Endodermal cell (in vitro differentiated cells): ENCODE results near the gene UBC. TPM values are rescaled to one million over a fixed set of nuclear protein-coding genes. Genes with fewer than 3 reads are reported as not detected.
A peak's percentile ranks its signal among the peaks of the same experiment; 100 is the strongest.
"Not testable (repeated sequence)": the region's sequence is repeated elsewhere in the genome, so short reads cannot be mapped to it uniquely, and the experiment has no call there.

Experiments used
- DNase-seq: peaks from one replicate; pipeline ENCODE4 v3.0.0-alpha.2; 2017
- H3K27ac ChIP-seq: 2 replicates; pipeline ENCODE4 v1.5.1; 2013; ENCODE audit warnings: mild to moderate bottlenecking, low read depth, low read length, moderate library complexity
- H3K27me3 ChIP-seq: 2 replicates; pipeline ENCODE4 v1.6.1; 2013; ENCODE audit warnings: mild to moderate bottlenecking, low read length, moderate library complexity; ENCODE audit not compliant: insufficient read depth, control insufficient read depth, poor library complexity, severe bottlenecking
- H3K36me3 ChIP-seq: 2 replicates; pipeline ENCODE4 v1.7.0; 2013; ENCODE audit warnings: mild to moderate bottlenecking, low read length, moderate library complexity; ENCODE audit not compliant: control insufficient read depth, insufficient read depth
- H3K4me1 ChIP-seq: one replicate; pipeline ENCODE4 v1.7.0; 2013; ENCODE audit warnings: low read length; ENCODE audit not compliant: control insufficient read depth, insufficient read depth
- H3K4me3 ChIP-seq: 2 replicates; pipeline ENCODE4 v1.5.1; 2013; ENCODE audit warnings: mild to moderate bottlenecking, low read length, moderate library complexity
- H3K9ac ChIP-seq: 2 replicates; pipeline ENCODE4 v1.6.1; 2013; ENCODE audit warnings: mild to moderate bottlenecking, low read length, moderate library complexity; ENCODE audit not compliant: poor library complexity, severe bottlenecking; ENCODE audit errors: extremely low read depth
- H3K9me3 ChIP-seq: 2 replicates; pipeline ENCODE4 v1.6.1; 2013; ENCODE audit warnings: mild to moderate bottlenecking, low read length, moderate library complexity; ENCODE audit not compliant: control insufficient read depth
- H3K27ac Mint-ChIP-seq: 2 replicates; pipeline ENCODE4 v1.8.0; 2020; ENCODE audit warnings: mixed read lengths
- H3K27me3 Mint-ChIP-seq: 2 replicates; pipeline ENCODE4 v1.8.0; 2021; ENCODE audit warnings: mild to moderate bottlenecking, mixed read lengths; ENCODE audit not compliant: insufficient read depth
- H3K36me3 Mint-ChIP-seq: 2 replicates; pipeline ENCODE4 v1.8.0; 2020; ENCODE audit warnings: low read depth, mixed read lengths
- H3K4me1 Mint-ChIP-seq: 2 replicates; pipeline ENCODE4 v1.8.0; 2020; ENCODE audit warnings: mixed read lengths
- H3K4me3 Mint-ChIP-seq: 2 replicates; pipeline ENCODE4 v1.8.0; 2020; ENCODE audit warnings: mild to moderate bottlenecking, moderate library complexity, mixed read lengths
- H3K9me3 Mint-ChIP-seq: 2 replicates; pipeline ENCODE4 v1.8.0; 2020; ENCODE audit warnings: mild to moderate bottlenecking, mixed read lengths
- WGBS, 2 experiments: methylation state at CpG; one replicate each; pipeline versions ENCODE4 v1.1.5 to v1.1.7; 2013; ENCODE audit warnings: missing lambda C conversion rate in 2 of 2, mixed read lengths in 1 of 2; ENCODE audit not compliant: insufficient coverage in 1 of 2, insufficient read length in 1 of 2; 5-methylcytosine and 5-hydroxymethylcytosine counted together
- total RNA-seq, 2 donors: library from RNA; stranded (reverse); fragmentation: NEBNext Ultra II Directional in 1 of 2; extraction: Animal tissue kit (Norgen Biotek cat#: 25700) in 1 of 2; gene quantifications; 2 replicates in 1 of 2; 3 replicates in 1 of 2; pipeline ENCODE4 v1.2.1, GENCODE V29; 2021
- TF ChIP-seq, protein P1 (sequence below): fragments of 200-600 bp; sonication (generic); conservative IDR thresholded peaks from 2 replicates; pipeline ENCODE4 v1.5.0; 2021; ENCODE audit warnings: antibody characterized with exemption, mild to moderate bottlenecking

The UBC gene
- total RNA-seq, 2 donors from 2014 or later = 580 to 625 TPM

DNA sequence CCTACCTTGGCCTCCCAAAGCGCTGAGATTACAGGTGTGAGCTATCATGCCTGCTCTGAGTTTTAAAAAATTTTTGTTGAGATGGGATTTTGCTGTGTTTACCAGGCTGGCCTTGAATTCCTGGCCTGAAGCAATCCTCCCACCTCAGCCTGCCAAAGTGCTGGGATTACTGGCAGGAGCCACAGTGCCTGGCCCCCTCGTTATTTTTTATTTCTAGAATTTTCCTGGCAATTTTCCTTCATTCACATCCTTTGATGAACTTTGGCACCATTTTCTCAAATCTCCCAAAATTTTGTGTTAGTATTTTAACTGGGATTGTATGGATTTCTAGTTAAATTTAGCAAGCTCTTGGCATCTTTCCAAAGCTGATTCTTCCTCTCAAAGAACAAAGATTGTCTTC, 26.2 kb downstream of the UBC start:
- Mint-ChIP-seq H3K4me1 (peaks cover 24% of the 10 kb centered on the region), H3K9me3 (no peaks in the 10 kb centered on the region), H3K27me3 (no peaks in the 10 kb centered on the region), H3K4me3 (no peak overlapping the region), H3K36me3 (no peaks in the 10 kb centered on the region), H3K27ac (no peak overlapping the region)
- Histone ChIP-seq H3K9ac (no peak overlapping the region), H3K4me1 (peaks cover 10% of the 10 kb centered on the region), H3K9me3 (no peaks in the 10 kb centered on the region), H3K36me3 (no peaks in the 10 kb centered on the region), H3K4me3 (no peak overlapping the region), H3K27me3 (no peaks in the 10 kb centered on the region), H3K27ac (no peak overlapping the region)
- no peak for DNase-seq
- TF ChIP-seq, protein P1, sequence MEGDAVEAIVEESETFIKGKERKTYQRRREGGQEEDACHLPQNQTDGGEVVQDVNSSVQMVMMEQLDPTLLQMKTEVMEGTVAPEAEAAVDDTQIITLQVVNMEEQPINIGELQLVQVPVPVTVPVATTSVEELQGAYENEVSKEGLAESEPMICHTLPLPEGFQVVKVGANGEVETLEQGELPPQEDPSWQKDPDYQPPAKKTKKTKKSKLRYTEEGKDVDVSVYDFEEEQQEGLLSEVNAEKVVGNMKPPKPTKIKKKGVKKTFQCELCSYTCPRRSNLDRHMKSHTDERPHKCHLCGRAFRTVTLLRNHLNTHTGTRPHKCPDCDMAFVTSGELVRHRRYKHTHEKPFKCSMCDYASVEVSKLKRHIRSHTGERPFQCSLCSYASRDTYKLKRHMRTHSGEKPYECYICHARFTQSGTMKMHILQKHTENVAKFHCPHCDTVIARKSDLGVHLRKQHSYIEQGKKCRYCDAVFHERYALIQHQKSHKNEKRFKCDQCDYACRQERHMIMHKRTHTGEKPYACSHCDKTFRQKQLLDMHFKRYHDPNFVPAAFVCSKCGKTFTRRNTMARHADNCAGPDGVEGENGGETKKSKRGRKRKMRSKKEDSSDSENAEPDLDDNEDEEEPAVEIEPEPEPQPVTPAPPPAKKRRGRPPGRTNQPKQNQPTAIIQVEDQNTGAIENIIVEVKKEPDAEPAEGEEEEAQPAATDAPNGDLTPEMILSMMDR = no peak
- WGBS, 2 experiments = 93 to 94% methylated on average over 2 of the region's 2 CpGs

DNA sequence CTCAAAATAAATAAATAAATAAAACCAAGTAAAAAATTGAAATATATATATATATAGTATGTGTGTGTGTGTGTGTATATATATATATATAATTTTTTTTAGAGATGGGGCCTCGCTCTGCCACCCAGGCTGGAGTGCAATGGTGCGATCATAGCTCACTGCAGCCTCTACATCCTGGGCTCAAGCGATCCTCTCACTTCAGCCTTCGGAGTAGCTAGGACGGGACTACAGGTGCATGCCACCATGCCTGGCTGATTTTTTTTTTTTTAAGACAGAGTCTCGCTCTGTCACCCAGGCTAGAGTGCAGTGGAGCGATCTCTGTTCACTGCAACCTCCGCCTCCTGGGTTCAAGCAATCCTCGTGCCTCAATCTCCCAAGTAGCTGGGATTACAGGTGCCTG, 26.7 kb downstream of the UBC start:
- H3K27me3 Mint-ChIP-seq, H3K27me3 ChIP-seq, H3K9ac ChIP-seq, H3K4me1 ChIP-seq, H3K27ac ChIP-seq, H3K9me3 Mint-ChIP-seq, H3K4me3 Mint-ChIP-seq, H3K4me3 ChIP-seq, H3K36me3 Mint-ChIP-seq, DNase-seq, H3K9me3 ChIP-seq, H3K36me3 ChIP-seq, H3K27ac Mint-ChIP-seq: not testable (repeated sequence)
- H3K4me1 Mint-ChIP-seq = peaks cover 26% of the 10 kb centered on the region
- WGBS, 2 experiments = 92 to 95% methylated on average over 9 of the region's 9 CpGs

DNA sequence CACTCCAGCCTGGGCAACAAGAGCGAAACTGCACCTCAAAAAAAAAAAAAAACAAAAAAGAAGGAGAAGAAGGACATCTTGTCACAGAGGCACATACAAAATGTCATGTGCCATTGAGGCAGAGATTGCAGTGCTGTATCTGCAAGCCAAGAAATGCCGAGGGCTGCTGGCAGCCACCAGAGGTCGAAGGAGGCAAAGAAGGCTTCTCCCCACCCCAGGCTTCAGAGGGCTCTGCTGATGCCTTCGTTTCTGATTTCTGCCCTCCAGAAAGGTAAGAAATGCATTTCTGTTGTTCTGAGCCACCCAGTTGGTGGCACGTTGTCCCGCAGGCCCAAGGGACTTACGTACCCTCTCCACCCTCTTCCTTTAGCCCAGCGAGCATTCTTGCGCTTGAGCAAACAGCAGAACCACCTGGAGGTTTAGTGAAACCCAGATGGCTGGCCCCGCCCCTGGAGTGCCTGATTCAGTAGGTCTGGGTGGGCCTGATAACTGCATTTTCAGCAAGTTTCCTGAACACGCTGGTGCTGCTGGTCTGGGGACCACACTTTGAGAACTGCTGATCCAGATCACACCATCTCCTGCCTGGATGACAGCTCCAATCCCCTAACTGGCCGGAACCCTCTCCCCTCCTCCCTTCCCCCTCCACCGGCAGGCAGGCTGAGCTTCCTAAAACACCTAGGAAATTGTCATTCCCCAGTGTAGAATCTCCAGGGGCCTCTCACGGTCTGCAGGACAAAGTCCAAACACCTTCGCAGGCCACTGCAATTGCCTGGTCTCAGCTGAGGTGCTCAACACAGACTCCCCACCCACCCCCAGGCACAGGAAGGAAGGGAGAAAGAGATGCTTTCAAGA, 29.6 kb downstream of the UBC start:
- Mint-ChIP-seq H3K36me3 (no peaks in the 10 kb centered on the region), H3K27me3 (peaks cover 4% of the 10 kb centered on the region), H3K4me1 (peaks cover 26% of the 10 kb centered on the region), H3K27ac (peak overlapping the region; percentile 78), H3K9me3 (no peaks in the 10 kb centered on the region), H3K4me3 (peak overlapping the region; percentile 23)
- H3K27me3 ChIP-seq = no peaks in the 10 kb centered on the region
- peak; percentile 87 for DNase-seq
- H3K9me3 ChIP-seq = no peaks in the 10 kb centered on the region
- H3K4me1 ChIP-seq = peaks cover 10% of the 10 kb centered on the region
- WGBS, 2 experiments = 58 to 60% methylated on average over 6 to 15 of the region's 15 CpGs
- H3K9ac ChIP-seq = no peak overlapping the region
- TF ChIP-seq, protein P1 = peak; percentile 20
- H3K27ac ChIP-seq = no peak overlapping the region
- no peak overlapping the region for H3K4me3 ChIP-seq
- no peaks in the 10 kb centered on the region for H3K36me3 ChIP-seq
